ENCODE data around the gene LRRN3. TPM values are rescaled to one million over a fixed set of nuclear protein-coding genes. Genes with fewer than 3 reads are reported as not detected.

LRRN3 gene
- total RNA-seq, 2 donors from 2014 or later: 1.6 to 3.0 TPM

DNA sequence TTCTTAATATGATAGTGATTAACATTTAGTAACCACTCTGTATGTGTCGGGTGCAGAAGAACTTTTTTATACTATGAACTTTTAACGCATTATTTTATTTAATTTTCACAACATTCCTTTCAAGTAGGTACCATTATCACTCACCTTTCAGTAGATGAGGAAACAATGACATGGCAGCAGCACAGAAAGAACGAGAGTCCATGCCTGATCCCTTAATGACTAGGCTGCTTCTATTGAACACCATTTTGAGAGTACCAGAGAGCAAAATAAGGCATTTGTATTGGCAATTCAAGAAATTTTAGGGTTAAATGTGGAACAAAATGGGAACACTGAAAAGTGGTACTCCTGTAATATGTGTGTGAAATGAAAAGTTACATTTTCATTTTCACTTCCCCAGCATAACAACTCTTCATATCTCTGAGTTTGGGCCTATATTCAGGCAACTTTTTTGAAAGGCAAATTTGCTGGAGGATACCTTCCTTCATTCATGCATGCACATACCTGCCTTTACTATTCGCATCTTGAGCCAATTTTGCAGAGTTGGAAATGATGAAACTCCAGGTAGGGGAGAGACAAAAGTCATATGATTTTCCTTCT lies 12.8 kb downstream of the LRRN3 start:
- Histone ChIP-seq H3K27me3 (replicated peaks; ENCODE audit: insufficient read depth) (no peaks in the 10 kb centered on the region), H3K27ac (no peak overlapping the region), H3K36me3 (no peaks in the 10 kb centered on the region), H3K4me3 (no peak overlapping the region), H3K9me3 (no peaks in the 10 kb centered on the region), H3K4me1 (ENCODE audit: control insufficient read depth in 1 of 2, low read depth in 2 of 2) (peaks cover 10 to 16% of the 10 kb centered on the region in 2 donors)
- DNase-seq (ENCODE audit: low spot score) (no peak), ATAC-seq (ENCODE audit: insufficient number of reproducible peaks, low FRiP score, low read depth) (no peak)
- TF ChIP-seq, protein P1, sequence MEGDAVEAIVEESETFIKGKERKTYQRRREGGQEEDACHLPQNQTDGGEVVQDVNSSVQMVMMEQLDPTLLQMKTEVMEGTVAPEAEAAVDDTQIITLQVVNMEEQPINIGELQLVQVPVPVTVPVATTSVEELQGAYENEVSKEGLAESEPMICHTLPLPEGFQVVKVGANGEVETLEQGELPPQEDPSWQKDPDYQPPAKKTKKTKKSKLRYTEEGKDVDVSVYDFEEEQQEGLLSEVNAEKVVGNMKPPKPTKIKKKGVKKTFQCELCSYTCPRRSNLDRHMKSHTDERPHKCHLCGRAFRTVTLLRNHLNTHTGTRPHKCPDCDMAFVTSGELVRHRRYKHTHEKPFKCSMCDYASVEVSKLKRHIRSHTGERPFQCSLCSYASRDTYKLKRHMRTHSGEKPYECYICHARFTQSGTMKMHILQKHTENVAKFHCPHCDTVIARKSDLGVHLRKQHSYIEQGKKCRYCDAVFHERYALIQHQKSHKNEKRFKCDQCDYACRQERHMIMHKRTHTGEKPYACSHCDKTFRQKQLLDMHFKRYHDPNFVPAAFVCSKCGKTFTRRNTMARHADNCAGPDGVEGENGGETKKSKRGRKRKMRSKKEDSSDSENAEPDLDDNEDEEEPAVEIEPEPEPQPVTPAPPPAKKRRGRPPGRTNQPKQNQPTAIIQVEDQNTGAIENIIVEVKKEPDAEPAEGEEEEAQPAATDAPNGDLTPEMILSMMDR (IDR thresholded peaks at IDR 0.05): no peak

DNA sequence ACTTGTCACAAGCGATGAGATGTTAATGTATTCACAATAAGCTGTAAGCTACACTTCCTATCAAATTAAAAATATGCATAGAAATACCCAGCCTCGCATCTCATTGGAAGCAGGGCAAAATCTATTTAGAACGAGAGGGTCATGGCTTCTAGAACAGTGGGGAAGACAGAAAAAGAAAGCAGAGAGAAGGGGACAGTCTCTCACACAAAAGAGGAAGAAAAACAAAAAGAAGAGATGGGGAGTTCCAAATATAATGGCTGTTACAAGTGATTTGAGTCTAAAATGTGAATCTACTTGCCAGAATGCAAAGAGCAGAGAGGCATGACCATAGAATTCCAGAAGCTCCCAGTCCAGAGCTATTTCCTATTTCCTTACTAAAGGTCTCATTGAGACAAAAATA lies 13.8 kb downstream of the LRRN3 start:
- no peaks in the 10 kb centered on the region for H3K9me3 ChIP-seq
- ATAC-seq (ENCODE audit: insufficient number of reproducible peaks, low FRiP score, low read depth) (no peak), DNase-seq (ENCODE audit: low spot score) (no peak)
- H3K27ac ChIP-seq: no peak overlapping the region
- H3K27me3 ChIP-seq (replicated peaks; ENCODE audit: insufficient read depth): no peaks in the 10 kb centered on the region
- H3K4me3 ChIP-seq: no peak overlapping the region
- no peaks in the 10 kb centered on the region for H3K36me3 ChIP-seq
- H3K4me1 ChIP-seq (ENCODE audit: control insufficient read depth in 1 of 2, low read depth in 2 of 2): peaks cover 10 to 16% of the 10 kb centered on the region in 2 donors
- TF ChIP-seq, protein P1 (IDR thresholded peaks at IDR 0.05): no peak

DNA sequence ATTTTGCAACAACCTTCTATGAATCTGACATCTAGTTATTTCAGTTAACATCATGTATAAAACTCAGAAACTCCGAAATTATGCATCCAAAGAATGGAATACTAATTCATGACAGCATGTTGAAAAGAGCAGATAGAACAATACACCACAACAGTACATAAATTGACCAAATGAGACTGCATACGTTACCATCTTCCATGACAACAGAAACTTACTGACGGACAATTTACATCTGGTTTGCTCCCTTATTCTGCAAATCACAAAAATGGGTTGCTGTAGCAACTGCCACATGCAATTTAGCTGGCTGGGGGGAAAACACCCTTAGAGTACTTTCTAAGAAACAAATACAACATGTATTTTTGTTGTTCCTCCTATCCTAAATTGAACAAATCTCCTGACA lies 14.3 kb downstream of the LRRN3 start:
- no peak overlapping the region for H3K4me3 ChIP-seq
- no peaks in the 10 kb centered on the region for H3K27me3 ChIP-seq (replicated peaks; ENCODE audit: insufficient read depth)
- DNase-seq (ENCODE audit: low spot score): no peak
- H3K27ac ChIP-seq: no peak overlapping the region
- no peaks in the 10 kb centered on the region for H3K9me3 ChIP-seq
- no peak for ATAC-seq (ENCODE audit: insufficient number of reproducible peaks, low FRiP score, low read depth)
- H3K4me1 ChIP-seq (ENCODE audit: control insufficient read depth in 1 of 2, low read depth in 2 of 2): peaks cover 10 to 16% of the 10 kb centered on the region in 2 donors
- H3K36me3 ChIP-seq: no peaks in the 10 kb centered on the region
- TF ChIP-seq, protein P1 (IDR thresholded peaks at IDR 0.05): no peak

DNA sequence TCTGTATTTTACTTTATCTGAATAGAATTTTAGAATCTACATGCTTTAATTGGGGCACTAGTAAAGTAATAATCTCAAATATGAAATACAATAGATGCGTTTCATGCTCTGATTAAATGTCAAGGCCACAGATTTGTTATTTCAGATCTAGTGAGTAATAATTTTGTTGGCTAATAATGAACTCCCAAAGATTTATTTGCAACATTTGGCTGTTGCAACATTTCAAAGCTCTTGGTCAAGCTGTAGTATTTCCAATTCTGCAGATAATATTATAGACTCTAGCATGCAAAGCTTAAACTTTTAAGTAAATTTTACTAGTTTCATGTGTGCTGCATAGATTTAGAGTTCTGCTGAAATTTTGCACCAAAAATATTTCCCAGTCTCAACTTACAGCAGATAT lies 16.7 kb downstream of the LRRN3 start:
- no peak for ATAC-seq (ENCODE audit: insufficient number of reproducible peaks, low FRiP score, low read depth)

DNA sequence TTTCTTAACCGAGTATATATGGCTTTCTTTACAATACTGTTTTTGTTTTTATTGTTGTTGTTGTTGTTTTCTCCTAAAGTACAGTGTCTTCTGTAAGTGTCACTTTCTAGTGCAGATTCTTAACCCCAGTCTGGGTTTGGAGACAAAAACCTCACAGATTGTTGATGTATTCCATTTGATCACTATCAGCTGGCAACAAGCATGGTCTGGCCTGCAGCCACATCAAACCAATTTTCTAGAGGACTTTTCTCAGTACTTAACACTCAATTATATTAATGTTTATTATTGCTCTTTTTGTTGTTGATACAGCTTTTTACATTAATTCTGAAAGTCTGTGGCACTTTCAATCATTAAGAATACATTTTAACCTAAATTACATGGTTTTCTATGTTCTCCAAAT lies 17.1 kb downstream of the LRRN3 start:
- Histone ChIP-seq H3K4me1 (ENCODE audit: control insufficient read depth in 1 of 2, low read depth in 2 of 2) (peaks cover 10 to 25% of the 10 kb centered on the region in 2 donors), H3K27me3 (replicated peaks; ENCODE audit: insufficient read depth) (no peaks in the 10 kb centered on the region), H3K27ac (no peak overlapping the region), H3K36me3 (no peaks in the 10 kb centered on the region), H3K9me3 (no peaks in the 10 kb centered on the region), H3K4me3 (no peak overlapping the region)
- TF ChIP-seq, protein P1 (IDR thresholded peaks at IDR 0.05): no peak
- DNase-seq (ENCODE audit: low spot score) (no peak), ATAC-seq (ENCODE audit: insufficient number of reproducible peaks, low FRiP score, low read depth) (no peak)

More for the DNA sequence above, 16.7 kb downstream of the LRRN3 start:
- Histone ChIP-seq H3K9me3 (no peaks in the 10 kb centered on the region), H3K4me3 (no peak overlapping the region), H3K27ac (no peak overlapping the region), H3K27me3 (replicated peaks; ENCODE audit: insufficient read depth) (no peaks in the 10 kb centered on the region), H3K4me1 (ENCODE audit: control insufficient read depth in 1 of 2, low read depth in 2 of 2) (peaks cover 10 to 22% of the 10 kb centered on the region in 2 donors), H3K36me3 (no peaks in the 10 kb centered on the region)
- DNase-seq (ENCODE audit: low spot score): no peak
- TF ChIP-seq, protein P1 (IDR thresholded peaks at IDR 0.05): no peak
